ENCODE data around the gene UBA5. TPM values are rescaled to one million over a fixed set of nuclear protein-coding genes. Genes with fewer than 3 reads are reported as not detected.

Gene UBA5
- total and polyA plus RNA-seq, 9 donors, result 24.4 to 41.4 (median 34.3) TPM

GRCh38 chr3:132726341-132726823 is 66.3 kb downstream of the UBA5 start:
- Histone ChIP-seq H3K27me3 (ENCODE audit: control insufficient read depth, insufficient read depth, low read length) (no peaks in the 10 kb centered on the region), H3K4me3 (ENCODE audit: low read length) (no peak overlapping the region), H3K36me3 (ENCODE audit: control insufficient read depth, insufficient read depth, low read length) (no peaks in the 10 kb centered on the region), H3K4me1 (ENCODE audit: control insufficient read depth, insufficient read depth, low read length) (peaks cover 2% of the 10 kb centered on the region), H3K9me3 (replicated peaks; ENCODE audit: control insufficient read depth, low read depth, low read length) (no peaks in the 10 kb centered on the region), H3K27ac (ENCODE audit: low read length) (no peak overlapping the region)
- peak; percentile 49 for DNase-seq
- WGBS (ENCODE audit: insufficient coverage), result no CpG with 5 or more reads among the region's 2 CpGs

Other genes starting within 250 kb of the UBA5 start
- gene DNAJC13, start 242.8 kb upstream of the UBA5 start, total RNA-seq, result 38.6 TPM
- 10 to 100 TPM; 29.9 to 43.1 (median 34.2) TPM for gene DNAJC13, start 242.8 kb upstream of the UBA5 start, polyA plus RNA-seq (ENCODE audit: insufficient read depth in 1 of 8, insufficient read length in 8 of 8, low replicate concordance in 1 of 8)
- gene ACKR4, start 63.1 kb upstream of the UBA5 start, total RNA-seq, result 3.0 TPM
- gene ACKR4, start 63.1 kb upstream of the UBA5 start, polyA plus RNA-seq (ENCODE audit: insufficient read depth in 1 of 8, insufficient read length in 8 of 8, low replicate concordance in 1 of 8), result 1 to 10 TPM in 1 of 8 donors, under 1 TPM in 7; 0.28 to 8.0 (median 0.52) TPM
- gene ACAD11, start 520 bp upstream of the UBA5 start, total RNA-seq, result 13.6 TPM
- gene ACAD11, start 520 bp upstream of the UBA5 start, polyA plus RNA-seq (ENCODE audit: insufficient read depth in 1 of 8, insufficient read length in 8 of 8, low replicate concordance in 1 of 8), result 10 to 100 TPM in 6 of 8 donors, 1 to 10 TPM in 2; 7.4 to 16.7 (median 10.9) TPM
- 33.9 TPM for gene NPHP3, start 62.1 kb downstream of the UBA5 start, total RNA-seq
- 10 to 100 TPM; 21.3 to 50.8 (median 28.7) TPM for gene NPHP3, start 62.1 kb downstream of the UBA5 start, polyA plus RNA-seq (ENCODE audit: insufficient read depth in 1 of 8, insufficient read length in 8 of 8, low replicate concordance in 1 of 8)

Measured in muscle of leg (tissue), 11 donors.